Stimulated activated CD8-positive, alpha-beta memory T cell treated with anti-CD3 and anti-CD28 coated beads, Interleukin-2, amount 100 ng/mL, for 1 hour (primary cell): ENCODE data around the gene CACNA1A.
"Not testable (repeated sequence)": the region's sequence is repeated elsewhere in the genome, so short reads cannot be mapped to it uniquely, and the experiment has no call there.

Experiments
- DNase-seq, 2 donors: peaks; one replicate each; pipeline ENCODE4 v3.0.0-alpha.2; 2020; ENCODE audit warnings: low read depth in 2 of 2

CACNA1A gene

DNA sequence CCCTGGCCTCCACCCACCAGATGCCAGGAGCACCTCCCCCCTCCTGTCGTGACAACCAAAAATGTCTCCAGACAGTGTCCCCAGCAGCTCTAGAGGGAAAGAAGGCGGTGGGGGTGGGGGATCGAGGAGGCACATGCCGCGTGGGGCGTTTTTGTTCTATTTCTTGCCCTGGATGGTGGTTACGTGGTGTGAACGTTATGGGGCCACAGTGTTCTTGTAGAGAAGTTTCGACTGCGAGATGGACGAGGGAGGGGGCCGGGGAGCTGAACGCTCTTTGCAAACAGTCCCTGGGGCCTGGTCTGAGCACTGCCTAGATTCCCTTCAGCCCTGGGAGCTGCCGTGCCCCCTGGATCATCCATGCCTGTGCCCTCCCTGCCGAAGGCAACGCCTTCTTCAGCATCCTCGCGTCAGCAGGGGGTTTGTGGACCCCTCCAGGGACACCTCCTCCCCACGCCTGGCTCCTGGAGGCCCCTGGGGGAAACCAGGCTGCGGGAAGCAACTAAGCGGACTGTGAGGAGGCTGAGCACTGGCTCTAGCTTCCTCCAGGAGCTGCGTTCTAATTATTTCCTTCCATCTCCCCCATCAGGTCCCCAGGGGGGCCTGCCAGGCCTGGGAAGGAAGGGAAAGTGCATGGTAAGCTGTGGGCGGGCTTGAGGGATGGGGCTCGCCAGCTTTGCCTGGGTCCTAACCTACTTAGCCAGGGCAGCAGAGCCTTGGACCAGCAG is 224.6 kb downstream of the CACNA1A start:
- DNase-seq = no peak

DNA sequence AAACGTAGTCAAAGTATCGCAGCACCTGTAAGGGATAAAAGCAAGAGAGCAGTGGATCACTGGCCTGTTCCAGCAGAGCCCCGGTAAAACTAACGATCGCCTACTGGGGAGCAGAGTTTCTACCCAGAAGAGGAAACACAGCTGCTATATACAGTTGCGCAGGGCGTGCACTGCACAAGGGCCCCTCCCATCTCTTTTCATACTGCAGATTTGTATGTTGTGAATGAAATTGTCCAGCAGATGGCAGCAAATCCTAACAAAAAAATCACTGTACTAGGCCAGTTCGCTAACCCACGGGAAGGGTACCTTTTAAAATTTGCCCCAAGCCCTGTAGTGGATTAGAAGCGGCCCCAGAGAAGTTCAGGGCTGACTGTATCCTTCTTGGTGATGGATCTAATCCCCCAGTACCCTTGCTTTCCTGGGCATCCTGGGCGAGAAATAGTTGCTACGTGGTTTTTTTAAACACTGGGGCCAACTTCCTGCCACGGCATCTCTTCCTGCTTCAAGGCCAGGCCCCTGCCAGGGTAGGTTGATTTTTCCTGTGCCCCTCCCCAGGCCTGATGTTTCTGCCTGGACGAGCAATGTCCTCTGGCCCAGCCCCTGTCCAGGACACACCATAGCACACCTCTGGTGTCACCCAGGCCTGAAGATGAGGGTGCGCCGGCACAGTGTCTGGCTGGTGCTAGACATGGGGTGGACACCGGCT is 229.0 kb downstream of the CACNA1A start:
- peak; percentile 22 to 31 for DNase-seq

DNA sequence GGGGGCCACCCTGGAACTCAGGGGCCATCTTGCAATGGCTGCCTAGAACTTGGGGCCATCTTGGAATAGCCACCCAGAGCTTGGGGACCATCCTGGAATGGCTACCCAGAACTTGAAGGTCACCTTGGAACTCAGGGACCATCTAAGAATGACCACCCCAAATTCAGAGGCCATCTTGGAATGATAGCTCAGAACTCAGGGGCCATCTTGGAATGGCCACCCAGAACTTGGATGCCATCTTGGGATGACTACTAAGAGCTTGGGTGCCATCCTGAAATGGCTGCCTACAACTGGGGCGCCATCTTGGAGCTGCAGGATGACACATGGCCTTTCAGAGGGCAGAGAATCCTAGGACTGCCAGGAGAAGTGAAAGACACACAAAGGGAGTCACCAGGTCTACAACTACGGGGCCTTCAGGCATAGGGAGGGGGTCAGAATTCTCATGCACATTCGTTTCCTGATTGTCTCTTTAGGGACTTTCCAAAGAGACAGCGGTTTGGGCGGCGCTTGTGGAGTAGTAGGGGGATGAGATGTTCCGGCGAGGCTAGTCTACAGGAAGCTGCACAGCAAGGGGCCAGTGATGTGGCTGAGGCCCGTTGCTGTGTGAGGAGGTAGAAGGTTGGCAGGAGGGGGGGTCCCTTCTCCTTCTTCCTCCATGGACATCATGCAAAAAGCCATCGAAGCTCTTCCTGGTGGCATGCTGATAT is 231.1 kb downstream of the CACNA1A start:
- no peak for DNase-seq

DNA sequence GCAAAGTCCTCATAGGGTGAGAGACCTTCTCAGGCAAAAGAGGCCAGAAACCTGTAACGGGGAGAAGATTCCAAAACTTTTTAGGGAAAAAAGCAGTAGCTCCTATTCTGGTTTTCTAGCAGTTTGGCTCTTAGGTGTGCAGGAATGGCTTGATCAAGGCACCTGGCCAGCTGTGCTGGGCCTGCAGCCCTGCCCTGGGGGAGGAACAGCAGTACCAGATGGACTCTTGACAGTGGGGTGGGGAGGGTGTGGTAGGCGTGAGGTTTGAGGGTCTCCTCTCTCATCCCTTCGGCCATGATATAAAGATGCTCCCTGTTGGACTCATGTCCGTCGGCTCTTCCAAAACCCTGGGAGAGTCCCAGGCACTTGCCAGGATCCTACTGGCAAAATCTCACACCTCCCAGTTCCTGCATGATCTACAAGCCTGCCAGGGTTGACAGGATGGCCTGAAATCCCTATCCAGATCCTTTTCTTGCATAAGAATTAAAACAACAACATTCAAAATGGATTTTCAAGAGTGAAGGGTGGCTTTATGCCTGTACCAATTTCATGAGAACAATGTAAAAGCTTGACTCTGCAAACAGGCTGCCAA is 235.7 kb downstream of the CACNA1A start:
- DNase-seq = no peak

DNA sequence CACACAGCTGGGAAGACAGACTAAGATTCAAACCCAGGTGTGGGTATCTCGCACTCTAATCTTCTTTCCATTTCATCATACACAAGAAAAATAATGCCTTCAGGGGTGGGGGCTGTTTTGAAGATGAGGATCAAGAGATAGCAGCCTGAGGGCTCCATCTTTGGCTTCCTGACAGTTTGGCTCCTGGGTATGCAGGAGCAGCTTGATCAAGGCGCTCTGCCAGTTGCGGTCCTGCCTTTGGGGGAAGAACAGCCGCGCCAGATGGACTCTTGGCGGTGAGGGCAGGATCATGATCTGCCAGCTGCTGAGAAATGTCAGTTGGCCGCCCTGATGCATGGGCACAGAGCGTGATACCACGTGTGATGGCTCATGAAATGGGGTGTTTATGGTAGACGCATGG is 236.9 kb downstream of the CACNA1A start:
- DNase-seq = no peak

DNA sequence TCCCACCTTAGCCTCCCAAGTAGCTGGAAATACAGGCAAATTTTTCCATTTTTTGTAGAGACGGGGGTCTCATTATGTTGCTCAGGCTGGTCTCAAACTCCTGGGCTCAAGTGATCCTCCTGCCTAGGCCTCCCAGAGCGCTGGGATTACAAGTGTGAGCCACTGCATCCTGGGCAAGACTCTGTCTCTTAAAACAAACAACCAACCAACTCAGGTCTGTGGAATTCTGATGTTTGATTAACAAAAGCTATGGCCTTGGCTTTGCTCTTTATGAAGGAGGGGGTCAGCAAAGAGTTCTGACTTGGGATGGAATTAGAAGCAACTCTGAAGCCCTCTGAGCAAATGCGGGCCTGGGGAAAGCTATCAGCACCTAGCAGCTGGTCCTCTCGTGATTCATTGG is 238.4 kb downstream of the CACNA1A start:
- no peak for DNase-seq

DNA sequence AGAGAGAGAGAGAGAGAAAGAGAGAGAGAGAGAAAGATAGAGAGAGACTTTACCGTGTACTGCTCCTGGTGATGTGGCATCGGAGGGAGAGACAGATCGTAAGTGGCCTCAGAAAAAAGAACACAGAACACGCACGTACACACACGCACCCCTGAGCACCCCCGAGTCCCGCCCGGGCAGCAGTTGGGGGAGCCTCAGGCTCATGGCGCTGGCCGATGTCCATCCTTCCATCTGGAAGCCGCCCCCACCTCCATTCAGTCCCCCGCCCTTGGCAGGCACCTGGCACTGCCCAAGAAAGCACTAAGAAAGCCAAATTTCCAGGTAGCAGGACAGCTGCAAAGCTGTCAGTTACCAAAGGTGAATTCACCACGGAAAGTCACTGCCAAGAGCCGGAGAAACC is 239.1 kb downstream of the CACNA1A start:
- DNase-seq = no peak

DNA sequence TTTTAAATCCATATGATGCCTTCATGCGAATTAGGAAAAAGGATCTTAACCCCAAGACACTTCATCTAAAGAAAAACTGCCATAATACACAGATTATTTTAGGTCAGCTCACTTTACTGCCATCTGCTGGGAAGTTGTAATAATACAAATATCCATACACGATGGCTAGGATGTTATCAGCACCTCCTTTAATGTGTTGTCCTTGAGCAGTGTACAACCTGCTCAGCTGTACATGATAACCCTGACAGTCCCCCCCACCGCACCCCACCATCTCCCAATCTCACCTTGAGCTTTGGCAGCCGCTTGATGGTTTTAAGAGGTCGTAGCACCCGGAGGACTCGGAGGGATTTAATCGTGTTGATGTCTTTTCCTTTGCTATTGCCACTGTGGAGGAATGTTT is 243.8 kb downstream of the CACNA1A start:
- no peak for DNase-seq

DNA sequence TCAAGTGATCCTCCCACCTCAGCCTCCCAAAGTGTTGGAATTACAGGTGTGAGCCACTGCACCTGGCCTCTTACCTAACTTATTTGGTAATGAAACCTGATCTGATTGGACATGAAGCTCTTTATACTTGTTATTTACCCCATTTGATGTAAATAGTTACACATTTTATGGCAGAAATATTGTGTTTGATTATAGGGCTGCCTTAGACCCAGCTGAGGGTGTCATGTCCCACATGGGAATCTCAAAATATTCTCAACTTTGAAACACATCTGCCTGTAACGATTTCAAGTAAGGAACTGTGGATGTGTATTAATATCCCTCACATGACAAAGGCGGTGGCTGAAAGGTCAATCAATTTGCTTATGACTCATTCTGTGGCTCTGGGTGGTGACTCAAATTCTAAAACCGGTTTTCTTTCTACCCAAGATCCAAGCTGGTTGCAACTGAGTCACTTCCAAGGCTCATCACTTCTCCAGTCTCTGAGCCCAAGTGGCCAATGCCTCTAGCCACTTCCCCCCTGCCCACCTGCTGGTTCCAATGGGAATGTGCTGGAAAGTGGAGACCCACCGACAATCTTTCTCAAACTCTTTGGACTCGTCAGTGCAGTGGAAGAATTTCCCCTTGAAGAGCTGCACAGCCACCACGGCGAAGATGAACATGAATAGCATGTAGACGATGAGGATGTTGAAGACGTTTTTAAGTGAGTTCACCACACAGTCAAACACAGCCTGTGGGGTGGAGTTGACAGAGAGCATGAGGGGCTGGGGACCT is 245.2 kb downstream of the CACNA1A start:
- no peak for DNase-seq

DNA sequence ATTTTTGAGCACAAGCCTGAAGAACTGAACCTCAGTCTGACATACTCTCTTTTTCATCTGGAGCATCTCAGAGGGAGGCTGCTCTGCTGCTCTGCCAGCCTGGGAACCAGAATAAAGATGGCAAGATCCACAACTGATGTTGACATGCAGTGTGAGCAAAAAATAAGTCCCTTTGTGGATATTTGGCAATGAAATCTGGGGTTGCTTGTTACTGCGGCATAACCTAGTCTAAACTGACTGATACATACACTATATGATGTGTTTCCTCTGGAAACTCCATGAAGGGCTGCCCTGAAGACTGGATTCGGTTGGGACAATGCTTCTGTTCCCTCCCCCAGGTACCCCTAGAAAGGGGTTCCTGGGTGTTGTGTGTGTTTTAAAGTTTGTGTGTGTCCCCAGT is 249.4 kb downstream of the CACNA1A start:
- no peak for DNase-seq

DNA sequence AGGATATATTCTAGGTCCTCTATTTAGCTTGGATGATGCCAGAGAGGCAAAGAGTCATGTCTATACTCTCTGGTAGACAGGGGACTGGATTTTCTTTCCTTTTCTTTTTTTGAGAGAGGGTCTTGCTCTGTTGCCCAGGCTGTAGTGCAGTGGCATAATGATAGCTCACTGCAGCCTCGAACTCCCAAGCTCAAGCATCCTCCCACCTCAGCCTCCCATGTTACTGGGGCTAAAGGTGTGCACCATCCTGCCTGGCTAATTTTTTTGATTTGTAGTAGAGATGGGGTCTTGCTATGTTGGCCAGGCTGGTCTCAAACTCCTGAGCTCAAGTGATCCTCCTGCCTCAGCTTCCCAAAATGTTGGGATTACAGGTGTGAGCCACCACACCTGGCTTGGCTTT is 249.9 kb downstream of the CACNA1A start:
- DNase-seq = not testable (repeated sequence)

DNA sequence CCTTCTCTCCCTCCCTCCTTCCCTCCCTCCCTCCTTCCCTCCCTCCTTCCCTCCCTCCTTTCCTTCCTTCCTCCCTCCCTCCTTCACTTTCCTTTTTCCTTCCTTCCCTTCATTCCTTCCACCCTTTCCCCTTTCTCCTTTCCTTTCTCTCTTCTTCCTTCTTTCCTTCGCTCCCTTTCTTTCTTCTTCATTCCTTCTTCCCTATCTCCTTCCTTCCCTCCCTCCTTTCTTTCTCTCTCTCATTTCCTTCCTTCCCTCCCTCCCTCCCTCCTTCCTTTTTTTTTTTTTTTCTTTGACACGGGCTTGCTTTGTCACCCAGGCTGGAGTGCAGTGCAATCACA is 250.6 kb downstream of the CACNA1A start:
- DNase-seq = no peak

DNA sequence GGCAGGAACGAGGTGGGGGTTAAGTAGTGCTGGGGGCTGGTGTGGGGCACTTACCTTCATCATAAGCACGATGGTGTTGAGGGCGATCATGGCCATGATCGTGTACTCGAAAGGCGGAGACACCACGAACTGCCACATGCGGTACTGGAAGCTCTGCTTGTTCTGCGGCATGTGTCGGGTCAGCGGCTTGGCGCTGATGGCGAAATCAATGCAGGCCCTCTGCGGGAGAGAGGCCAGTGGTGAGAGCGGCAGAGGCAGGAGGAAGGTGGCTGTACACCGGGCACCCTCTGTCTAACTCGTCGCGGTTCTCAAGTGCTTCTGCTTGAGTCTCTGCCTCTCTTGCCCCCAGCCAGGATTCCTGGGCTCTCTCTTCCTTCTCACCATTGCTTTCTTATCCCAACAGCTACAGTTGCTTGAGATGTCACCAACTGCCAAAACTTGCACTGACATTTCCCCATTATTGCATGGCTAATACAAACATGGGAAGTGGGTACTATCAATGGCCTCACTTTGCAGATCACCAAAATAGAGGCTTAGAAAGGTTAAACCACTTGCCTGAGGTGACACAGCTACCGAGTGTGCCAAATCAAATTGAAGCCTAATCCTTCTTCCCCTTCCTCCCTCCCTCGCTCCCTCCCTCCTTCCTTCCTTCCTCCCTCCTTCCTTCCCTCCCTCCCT is 251.1 kb downstream of the CACNA1A start:
- DNase-seq = no peak

DNA sequence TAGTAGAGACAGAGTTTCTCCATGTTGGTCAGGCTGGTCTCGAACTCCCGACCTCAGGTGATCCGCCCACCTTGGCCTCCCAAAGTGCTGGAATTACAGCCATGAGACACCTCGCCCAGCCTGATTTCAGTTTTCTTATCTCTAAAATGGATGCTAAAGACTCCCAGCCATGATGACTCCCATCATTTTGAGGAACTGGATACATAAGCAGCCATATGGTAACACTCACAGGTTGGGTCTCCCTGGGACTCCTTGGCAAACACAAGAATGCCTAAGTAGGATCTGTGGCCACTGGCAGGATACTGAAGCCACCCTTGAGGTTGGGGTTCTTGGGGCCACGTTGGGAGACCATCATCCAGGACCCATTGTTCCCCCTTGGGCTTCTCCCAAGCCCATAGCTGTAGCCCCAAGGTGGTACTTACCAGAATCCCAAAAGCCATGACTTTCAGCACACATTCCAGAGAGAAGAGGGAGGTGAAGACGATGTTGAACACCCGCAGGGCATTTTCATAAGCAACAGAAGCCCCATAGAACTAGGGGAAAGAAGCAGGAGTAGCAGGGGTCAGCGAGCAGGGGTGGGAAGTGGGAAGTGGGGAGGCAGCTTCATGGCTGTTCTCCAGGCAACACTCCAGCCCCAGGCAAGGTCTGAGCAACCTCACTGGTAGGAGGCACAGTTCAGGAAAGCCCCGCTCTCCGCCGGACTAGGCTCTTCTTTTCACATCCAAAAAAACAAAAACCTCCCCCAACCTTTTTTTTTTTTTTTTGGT is 253.5 kb downstream of the CACNA1A start:
- no peak for DNase-seq

DNA sequence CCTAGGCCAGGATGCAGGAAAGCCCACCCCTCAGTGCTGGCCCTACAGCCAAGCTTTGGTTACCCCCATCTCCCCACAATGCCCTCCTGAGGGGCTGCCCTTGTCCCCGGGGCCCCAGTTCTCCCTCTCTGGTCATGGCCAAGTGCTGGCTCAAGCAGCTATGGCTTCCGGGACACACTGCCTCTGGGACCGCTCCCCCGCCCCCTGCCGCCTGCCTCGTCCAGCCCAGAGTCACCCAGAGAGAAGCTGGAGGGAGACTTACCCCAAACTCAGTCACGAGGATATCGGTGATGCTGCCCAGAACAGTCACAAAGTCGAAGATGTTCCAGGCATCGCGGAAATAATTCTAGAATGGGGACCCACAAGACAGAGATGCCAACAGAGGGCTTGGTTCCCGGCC is 261.4 kb downstream of the CACNA1A start:
- no peak for DNase-seq

DNA sequence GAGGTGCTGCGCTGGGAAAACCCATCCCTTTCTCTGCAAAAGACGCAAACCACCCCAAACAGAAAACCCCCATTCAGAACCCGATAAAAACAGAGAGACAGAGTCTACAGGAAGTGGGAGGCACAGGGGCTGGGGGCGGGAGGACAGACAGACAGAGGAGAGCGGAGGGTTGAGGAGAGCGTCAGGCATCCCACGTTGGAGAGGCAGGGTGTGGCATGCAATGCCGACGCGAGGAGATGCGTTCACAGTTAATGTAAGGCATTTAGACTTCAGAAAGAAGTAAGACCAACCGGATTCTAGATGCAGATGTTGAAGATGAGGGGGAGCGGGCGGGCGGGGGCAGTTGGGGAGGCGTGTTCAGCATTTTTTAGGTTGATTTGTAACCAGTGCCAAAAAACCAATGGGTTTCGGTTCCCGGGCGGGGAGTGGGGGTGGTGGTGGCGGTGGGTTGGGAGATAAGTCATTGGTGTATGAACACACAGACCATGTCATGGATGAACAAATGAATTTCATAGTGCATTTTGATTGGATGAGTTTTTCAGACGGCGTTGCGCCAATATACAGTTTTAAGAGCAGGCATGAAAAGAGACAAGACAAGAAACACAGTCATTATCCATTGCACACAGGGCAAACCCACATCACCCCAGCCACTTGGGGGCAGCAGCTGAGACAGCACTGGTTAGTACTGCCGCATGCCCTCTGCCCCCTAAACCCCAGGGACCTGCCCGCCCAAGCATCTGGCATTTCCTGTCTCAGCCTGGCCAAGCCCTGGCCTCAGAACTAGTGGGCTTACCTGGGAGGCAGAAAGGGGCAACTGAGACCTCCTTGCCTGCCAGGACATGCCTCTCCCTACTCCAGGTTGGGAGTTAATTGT is 264.8 kb downstream of the CACNA1A start:
- no peak for DNase-seq

DNA sequence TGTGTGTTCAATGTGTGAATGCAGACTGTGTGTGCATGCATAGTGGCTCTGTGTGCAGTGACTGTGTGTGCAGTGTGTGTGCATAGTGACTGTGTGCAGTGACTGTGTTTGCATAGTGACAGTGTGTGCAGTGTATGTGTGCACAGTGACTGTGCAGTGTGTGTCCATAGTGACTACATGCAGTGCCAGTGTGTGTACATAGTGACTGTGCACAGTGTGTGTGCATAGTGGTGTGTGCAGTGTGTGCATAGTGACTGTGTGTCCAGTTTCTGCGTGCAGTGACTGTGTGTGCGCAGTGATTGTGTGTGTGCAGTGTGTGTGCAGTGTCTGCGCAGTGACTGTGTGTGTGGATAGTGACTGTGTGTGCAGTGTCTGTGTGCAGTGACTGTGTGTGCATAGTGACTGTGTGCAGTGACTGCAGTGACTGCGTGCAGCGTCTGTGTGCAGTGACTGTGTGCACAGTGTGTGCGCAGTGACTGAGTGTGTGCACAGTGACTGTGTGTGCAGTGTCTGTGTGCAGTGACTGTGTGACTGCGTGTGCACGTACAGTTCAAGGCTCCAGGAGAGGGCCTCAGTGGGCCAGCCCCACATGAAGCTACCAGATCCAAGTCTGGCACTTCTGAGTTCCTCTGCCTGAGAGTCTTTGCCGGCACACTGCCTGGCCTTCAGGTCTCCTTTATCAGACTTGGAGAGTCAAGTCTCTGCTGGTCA is 265.8 kb downstream of the CACNA1A start:
- no peak for DNase-seq

DNA sequence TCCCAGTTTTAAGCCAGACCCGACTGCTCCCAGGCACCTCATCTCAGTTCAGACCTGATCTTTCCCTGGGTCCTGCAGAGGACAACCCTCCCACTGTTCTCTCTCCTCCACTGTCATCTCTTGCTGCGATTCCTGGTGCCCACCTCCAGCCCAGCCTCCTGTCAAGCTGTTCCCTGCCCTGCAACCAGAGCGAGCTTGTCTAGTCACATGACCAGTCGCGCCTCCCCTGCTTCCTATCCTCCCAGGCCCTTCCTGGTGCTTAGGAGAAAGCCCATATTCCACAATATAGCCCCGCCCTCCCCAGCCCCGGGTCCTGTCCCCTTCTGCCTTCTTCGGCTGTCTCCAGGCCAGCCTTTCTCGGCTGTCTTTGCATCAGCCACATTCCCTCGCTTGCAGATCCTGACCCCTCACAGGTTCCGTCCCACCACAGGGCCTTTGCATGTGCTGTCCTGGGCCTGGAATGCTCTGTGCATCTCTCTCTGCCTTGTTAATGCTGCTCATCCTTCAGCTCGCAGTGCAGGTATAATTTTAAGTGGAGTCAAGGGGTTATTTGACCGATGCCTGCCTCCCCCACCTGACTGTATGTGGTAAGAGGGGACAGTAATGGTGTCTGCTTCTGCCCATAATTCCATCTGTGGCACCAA is 267.3 kb downstream of the CACNA1A start:
- no peak for DNase-seq
